Loucy (cell line): ENCODE results near the gene FRMD4A.

Experiments
- CTCF ChIP-seq: fragments of 200-600 bp; sonication (generic); conservative IDR thresholded peaks from 2 replicates; pipeline ENCODE4 v1.5.1; 2014; ENCODE audit warnings: mild to moderate bottlenecking, antibody characterized with exemption, low read length
- EZH2phosphoT487 ChIP-seq: fragments of 200-600 bp; IDR thresholded peaks from 2 replicates; pipeline ENCODE4 v1.6.1; 2018; ENCODE audit warnings: antibody characterized with exemption, mild to moderate bottlenecking, moderate library complexity, borderline replicate concordance

GRCh38 chr10:13767676-13768178 is 563.0 kb downstream of the FRMD4A start:
- no peak for TF ChIP-seq CTCF
- no peak for TF ChIP-seq EZH2phosphoT487
